ENCODE measurements around the gene NOP14. TPM values are rescaled to one million over a fixed set of nuclear protein-coding genes. Genes with fewer than 3 reads are reported as not detected.

NOP14 gene
- total RNA-seq, 1 donor from 2014 or later, result 35.3 TPM

- Histone ChIP-seq H3K4me1 (ENCODE audit: insufficient read depth, low read length) (peaks cover 3% of the 10 kb centered on the region), H2AFZ (ENCODE audit: low read depth, low read length) (no peak overlapping the region), H3K27ac (ENCODE audit: low read depth, low read length) (no peak overlapping the region), H3K4me3 (ENCODE audit: insufficient read depth, low read depth, low read length) (no peak overlapping the region), H3K27me3 (ENCODE audit: insufficient read depth, low read length) (peaks cover 3% of the 10 kb centered on the region), H3K4me2 (ENCODE audit: low read length) (no peak overlapping the region), H3K9me3 (ENCODE audit: insufficient read depth, low read depth, low read length) (peaks cover 17% of the 10 kb centered on the region), H3K36me3 (ENCODE audit: insufficient read depth, low read length) (no peaks in the 10 kb centered on the region), H4K20me1 (ENCODE audit: insufficient read depth, low read length) (no peaks in the 10 kb centered on the region), H3K79me2 (ENCODE audit: insufficient read depth, low read length) (no peaks in the 10 kb centered on the region), H3K9ac (ENCODE audit: low read length) (no peak overlapping the region)
- peaks cover 17% of the 10 kb centered on the region for H3K27me3 Mint-ChIP-seq (ENCODE audit: low read depth, unreplicated experiment)
- TF ChIP-seq CTCF (IDR thresholded peaks at IDR 0.05; ENCODE audit: insufficient read depth, low read depth, low read length) (no peak), EZH2 (IDR thresholded peaks at IDR 0.05; ENCODE audit: insufficient read depth, low read length) (no peak)
- DNase-seq (ENCODE audit: low read depth) (no peak), FAIRE-seq (no peak)
- H3K36me3 Mint-ChIP-seq (ENCODE audit: low read depth, unreplicated experiment), result no peaks in the 10 kb centered on the region
- H3K27ac Mint-ChIP-seq (ENCODE audit: unreplicated experiment), result no peak overlapping the region
- no peak overlapping the region for H3K4me3 Mint-ChIP-seq (ENCODE audit: unreplicated experiment)
- H3K4me1 Mint-ChIP-seq (ENCODE audit: low read depth, unreplicated experiment), result peaks cover 9% of the 10 kb centered on the region
- H3K9me3 Mint-ChIP-seq (ENCODE audit: unreplicated experiment), result peaks cover 9% of the 10 kb centered on the region
Observed at GRCh38 chr4:2982012-2982411, 18.8 kb upstream of the NOP14 start.

DNA sequence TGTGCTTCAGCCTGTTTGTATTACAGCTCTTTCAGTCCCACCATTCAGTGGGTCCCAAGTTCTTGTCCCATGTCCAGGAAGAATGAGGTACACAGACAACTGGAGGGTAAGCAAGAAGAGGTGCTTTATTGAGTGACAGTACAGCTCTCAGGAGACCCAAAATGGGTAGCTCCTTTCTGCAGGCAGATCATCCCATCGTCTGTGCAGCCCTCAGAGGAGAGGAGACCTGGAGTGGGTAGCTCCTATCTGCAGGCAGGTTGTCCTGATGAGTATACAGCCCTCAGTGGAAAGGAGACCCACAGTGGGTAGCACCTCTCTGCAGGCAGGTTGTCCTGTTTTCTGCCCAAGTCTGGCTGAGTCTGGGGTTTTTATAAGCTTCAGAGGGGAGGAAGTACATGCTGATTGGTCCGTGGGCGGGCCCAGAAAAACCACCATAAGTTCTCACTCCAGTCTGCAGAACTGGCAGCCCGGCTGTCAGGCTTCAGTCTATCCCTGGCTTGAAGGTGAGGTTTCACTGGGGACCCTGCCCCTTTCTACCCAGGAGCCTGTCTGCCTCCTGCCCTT lies 18.1 kb upstream of the NOP14 start:
- H3K36me3 Mint-ChIP-seq (ENCODE audit: low read depth, unreplicated experiment), result no peaks in the 10 kb centered on the region
- Histone ChIP-seq H3K36me3 (ENCODE audit: insufficient read depth, low read length) (no peaks in the 10 kb centered on the region), H3K4me3 (ENCODE audit: insufficient read depth, low read depth, low read length) (no peak overlapping the region), H2AFZ (ENCODE audit: low read depth, low read length) (no peak overlapping the region), H3K27ac (ENCODE audit: low read depth, low read length) (no peak overlapping the region), H3K4me1 (ENCODE audit: insufficient read depth, low read length) (peaks cover 4% of the 10 kb centered on the region), H3K79me2 (ENCODE audit: insufficient read depth, low read length) (no peaks in the 10 kb centered on the region), H4K20me1 (ENCODE audit: insufficient read depth, low read length) (no peaks in the 10 kb centered on the region), H3K9me3 (ENCODE audit: insufficient read depth, low read depth, low read length) (peaks cover 17% of the 10 kb centered on the region), H3K9ac (ENCODE audit: low read length) (no peak overlapping the region), H3K27me3 (ENCODE audit: insufficient read depth, low read length) (peaks cover 3% of the 10 kb centered on the region), H3K4me2 (ENCODE audit: low read length) (no peak overlapping the region)
- peaks cover 17% of the 10 kb centered on the region for H3K27me3 Mint-ChIP-seq (ENCODE audit: low read depth, unreplicated experiment)
- no peak overlapping the region for H3K27ac Mint-ChIP-seq (ENCODE audit: unreplicated experiment)
- no peak for FAIRE-seq
- peaks cover 9% of the 10 kb centered on the region for H3K9me3 Mint-ChIP-seq (ENCODE audit: unreplicated experiment)
- DNase-seq (ENCODE audit: low read depth), result no peak
- TF ChIP-seq EZH2 (IDR thresholded peaks at IDR 0.05; ENCODE audit: insufficient read depth, low read length) (no peak), CTCF (IDR thresholded peaks at IDR 0.05; ENCODE audit: insufficient read depth, low read depth, low read length) (no peak)
- H3K4me1 Mint-ChIP-seq (ENCODE audit: low read depth, unreplicated experiment), result peaks cover 13% of the 10 kb centered on the region
- no peak overlapping the region for H3K4me3 Mint-ChIP-seq (ENCODE audit: unreplicated experiment)
